Left lung (tissue), 10 donors: ENCODE results near the gene DCC. TPM values are rescaled to one million over a fixed set of nuclear protein-coding genes. Genes with fewer than 3 reads are reported as not detected.

Source experiments
- ATAC-seq: fragments of 200-7000 bp; cut with Tn5 transposase; one replicate; pipeline ENCODE4 v1.9.1; 2020; ENCODE audit warnings: moderate library complexity
- DNase-seq, 4 donors: peaks; one replicate each; pipeline ENCODE4 v3.0.0-alpha.2; 2013 to 2020
- H3K27ac ChIP-seq, 2 donors: fragments of 200-600 bp; sonication (generic) in 1 of 2; one replicate each; pipeline versions ENCODE4 v1.5.0 to v1.8.0; 2020 to 2021
- H3K27me3 ChIP-seq, 2 donors: fragments of 200-600 bp; sonication (generic) in 1 of 2; one replicate each; pipeline versions ENCODE4 v1.5.0 to v1.8.0; 2020 to 2021
- H3K36me3 ChIP-seq, 2 donors: fragments of 200-600 bp; sonication (generic) in 1 of 2; one replicate each; pipeline versions ENCODE4 v1.5.0 to v1.8.0; 2020 to 2021
- H3K4me1 ChIP-seq, 2 donors: fragments of 200-600 bp; one replicate each; pipeline ENCODE4 v1.8.0; 2021
- H3K4me3 ChIP-seq, 2 donors: fragments of 200-600 bp; sonication (generic) in 1 of 2; one replicate each; pipeline versions ENCODE4 v1.5.0 to v1.8.0; 2020 to 2021; ENCODE audit warnings: mild to moderate bottlenecking in 1 of 2
- H3K9me3 ChIP-seq, 2 donors: fragments of 200-600 bp; sonication (generic) in 1 of 2; one replicate each; pipeline versions ENCODE4 v1.5.0 to v1.8.0; 2020 to 2021
- intact Hi-C, 2 donors: fragments of 100-400 bp; cut with DNase I; formaldehyde crosslinking; loops; one replicate each; pipeline versions ENCODE4 v1.11.2 to v1.14.2; 2022
- polyA plus RNA-seq, 6 donors: library from polyadenylated mRNA; unstranded; fragments of 120-200 nt; gene quantifications; one replicate each; pipeline ENCODE4 v1.2.1, GENCODE V29; 2013; ENCODE audit not compliant: insufficient read length in 6 of 6
- total RNA-seq, 2 donors: library from RNA; stranded (reverse); fragmentation: NEBNext Ultra II Directional; extraction: Animal tissue kit (Norgen Biotek cat#: 25700); gene quantifications; one replicate each; pipeline ENCODE4 v1.2.1, GENCODE V29; 2021
- TF ChIP-seq, protein P1 (sequence below), 2 donors: fragments of 200-600 bp; sonication (generic) in 1 of 2; IDR thresholded peaks; one replicate each; pipeline versions ENCODE4 v1.5.0 to v1.8.0; 2021; ENCODE audit warnings: antibody characterized with exemption in 2 of 2
- donor health status: DM: no; HTN: yes; CAD: no.
- donor health status: DM: no; HTN: no; CAD: no.

DCC gene
- total and polyA plus RNA-seq, 8 donors = 0.61 to 3.5 (median 2.1) TPM

DNA sequence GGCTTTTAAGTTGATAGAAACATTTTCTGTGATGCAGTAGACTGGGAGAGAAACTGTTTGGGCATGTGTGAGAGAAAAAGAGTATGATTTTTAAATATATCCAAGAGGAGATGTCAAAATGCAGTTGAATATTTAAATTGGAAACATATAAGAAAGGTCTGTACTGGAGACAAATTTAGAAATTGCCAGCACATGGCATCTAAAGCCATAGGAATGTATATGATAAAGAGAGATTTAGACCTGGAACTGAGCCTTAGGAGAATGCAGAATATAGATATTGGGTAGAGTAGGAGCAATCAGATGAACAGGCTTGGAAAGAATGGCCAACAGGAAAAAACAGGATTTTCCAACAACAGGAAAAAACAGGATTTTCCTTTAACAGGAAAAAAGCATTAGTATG, 1203.7 kb downstream of the DCC start:
- Histone ChIP-seq H3K27ac (no peak overlapping the region), H3K4me3 (no peak overlapping the region), H3K9me3 (no peaks in the 10 kb centered on the region), H3K4me1 (no peaks in the 10 kb centered on the region), H3K27me3 (no peaks in the 10 kb centered on the region), H3K36me3 (no peaks in the 10 kb centered on the region)
- no peak for DNase-seq
- TF ChIP-seq, protein P1, sequence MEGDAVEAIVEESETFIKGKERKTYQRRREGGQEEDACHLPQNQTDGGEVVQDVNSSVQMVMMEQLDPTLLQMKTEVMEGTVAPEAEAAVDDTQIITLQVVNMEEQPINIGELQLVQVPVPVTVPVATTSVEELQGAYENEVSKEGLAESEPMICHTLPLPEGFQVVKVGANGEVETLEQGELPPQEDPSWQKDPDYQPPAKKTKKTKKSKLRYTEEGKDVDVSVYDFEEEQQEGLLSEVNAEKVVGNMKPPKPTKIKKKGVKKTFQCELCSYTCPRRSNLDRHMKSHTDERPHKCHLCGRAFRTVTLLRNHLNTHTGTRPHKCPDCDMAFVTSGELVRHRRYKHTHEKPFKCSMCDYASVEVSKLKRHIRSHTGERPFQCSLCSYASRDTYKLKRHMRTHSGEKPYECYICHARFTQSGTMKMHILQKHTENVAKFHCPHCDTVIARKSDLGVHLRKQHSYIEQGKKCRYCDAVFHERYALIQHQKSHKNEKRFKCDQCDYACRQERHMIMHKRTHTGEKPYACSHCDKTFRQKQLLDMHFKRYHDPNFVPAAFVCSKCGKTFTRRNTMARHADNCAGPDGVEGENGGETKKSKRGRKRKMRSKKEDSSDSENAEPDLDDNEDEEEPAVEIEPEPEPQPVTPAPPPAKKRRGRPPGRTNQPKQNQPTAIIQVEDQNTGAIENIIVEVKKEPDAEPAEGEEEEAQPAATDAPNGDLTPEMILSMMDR (IDR thresholded peaks at IDR 0.05) = no peak
- ATAC-seq = no peak
- intact Hi-C loops = no loop called here

DNA sequence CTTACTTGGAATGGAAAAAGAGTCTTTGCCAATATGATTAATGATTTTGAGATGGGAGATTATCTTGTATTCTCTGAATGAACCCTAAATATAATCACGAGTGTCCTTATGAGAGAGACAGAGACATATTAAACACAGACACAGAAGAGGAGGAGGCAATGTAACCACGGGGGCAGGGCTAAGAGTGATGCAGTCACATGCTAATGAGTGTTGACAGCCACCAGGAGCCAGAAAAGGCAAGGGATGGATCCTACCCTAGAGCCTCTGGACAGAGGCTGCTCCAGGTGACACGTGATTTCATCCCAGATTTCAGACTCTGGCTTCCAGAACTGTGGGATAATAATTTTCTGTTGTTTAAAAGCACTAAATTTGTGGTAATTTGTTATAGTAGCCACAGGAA, 1204.9 kb downstream of the DCC start:
- intact Hi-C loops = no loop called here
- H3K9me3 ChIP-seq = no peaks in the 10 kb centered on the region
- DNase-seq (no peak), ATAC-seq (no peak)
- no peaks in the 10 kb centered on the region for H3K36me3 ChIP-seq
- H3K27me3 ChIP-seq = no peaks in the 10 kb centered on the region
- no peaks in the 10 kb centered on the region for H3K4me1 ChIP-seq
- no peak overlapping the region for H3K4me3 ChIP-seq
- H3K27ac ChIP-seq = no peak overlapping the region
- TF ChIP-seq, protein P1 (IDR thresholded peaks at IDR 0.05) = no peak

DNA sequence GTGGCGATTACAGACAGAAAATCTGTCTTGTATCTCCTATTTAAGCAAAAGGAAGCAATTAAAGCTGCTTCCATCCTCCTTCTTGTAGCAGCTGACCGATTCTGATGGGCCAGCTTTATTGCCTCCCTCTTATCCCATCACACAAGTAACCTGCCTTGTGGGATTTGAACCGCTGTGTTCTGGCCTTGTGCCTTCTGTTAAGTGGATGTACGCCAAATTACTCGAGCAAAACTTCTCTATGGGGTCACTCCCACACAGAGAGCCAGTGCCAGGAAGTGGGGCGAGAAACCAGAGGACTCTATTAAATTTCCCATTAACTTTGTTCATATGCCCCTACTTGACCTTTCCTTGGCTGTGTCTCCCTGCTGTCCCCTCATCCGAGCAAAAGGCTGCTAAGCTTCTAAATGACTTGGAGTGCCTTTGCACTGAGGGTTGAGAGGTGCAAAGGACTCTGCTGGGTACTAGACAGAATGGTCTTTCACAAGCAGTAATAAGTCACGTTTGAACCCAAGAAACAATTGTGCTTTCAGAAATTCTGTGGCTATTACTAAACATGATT, 1212.0 kb downstream of the DCC start:
- no peaks in the 10 kb centered on the region for H3K36me3 ChIP-seq
- intact Hi-C loops = no loop called here
- H3K4me3 ChIP-seq = no peak overlapping the region
- no peaks in the 10 kb centered on the region for H3K9me3 ChIP-seq
- DNase-seq (no peak), ATAC-seq (no peak)
- H3K27ac ChIP-seq = no peak overlapping the region
- no peaks in the 10 kb centered on the region for H3K27me3 ChIP-seq
- TF ChIP-seq, protein P1 (IDR thresholded peaks at IDR 0.05) = no peak
- H3K4me1 ChIP-seq = no peaks in the 10 kb centered on the region

DNA sequence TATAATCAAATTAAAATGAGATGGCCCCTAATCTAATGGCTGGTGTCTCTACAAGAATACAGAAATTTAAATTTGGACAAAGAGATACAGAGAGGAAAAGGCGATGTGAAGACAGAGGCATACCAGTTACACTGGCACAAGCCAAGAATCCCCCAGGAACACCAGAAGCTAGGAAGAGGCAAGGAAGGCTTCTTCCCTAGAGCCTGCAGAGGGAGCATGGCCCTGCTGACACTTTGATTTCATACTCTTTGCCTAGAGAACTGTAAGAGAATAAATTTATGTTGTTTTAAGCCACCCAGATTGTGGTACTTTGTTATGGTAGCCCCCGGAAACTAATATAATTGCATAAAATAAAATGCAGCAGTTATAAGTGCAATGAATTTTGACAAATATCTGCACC, 1213.0 kb downstream of the DCC start:
- TF ChIP-seq, protein P1 (IDR thresholded peaks at IDR 0.05) = no peak
- Histone ChIP-seq H3K27me3 (no peaks in the 10 kb centered on the region), H3K9me3 (no peaks in the 10 kb centered on the region), H3K36me3 (no peaks in the 10 kb centered on the region), H3K27ac (no peak overlapping the region), H3K4me1 (no peaks in the 10 kb centered on the region), H3K4me3 (no peak overlapping the region)
- no peak for ATAC-seq
- intact Hi-C loops = no loop called here
- no peak for DNase-seq

DNA sequence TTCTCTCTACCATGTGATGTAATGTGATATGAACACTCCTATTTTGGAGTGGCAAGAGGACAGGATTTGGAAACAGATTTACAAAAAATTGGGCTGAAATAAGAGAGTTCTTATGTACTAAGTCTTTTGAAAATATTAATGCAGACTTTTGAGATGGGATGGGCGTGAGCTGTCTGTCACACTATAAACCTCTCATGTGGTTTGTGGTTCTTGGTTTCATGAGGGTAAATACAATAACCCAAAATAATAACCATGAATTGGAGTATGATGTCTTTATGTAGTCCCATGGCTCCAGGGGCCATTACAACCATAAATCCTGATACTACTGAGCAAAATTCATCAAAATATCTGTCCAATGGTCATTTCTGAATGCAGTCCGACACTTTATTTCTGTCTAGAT, 1216.5 kb downstream of the DCC start:
- TF ChIP-seq, protein P1 (IDR thresholded peaks at IDR 0.05) = no peak
- DNase-seq (no peak), ATAC-seq (no peak)
- no peaks in the 10 kb centered on the region for H3K36me3 ChIP-seq
- no peak overlapping the region for H3K4me3 ChIP-seq
- no peaks in the 10 kb centered on the region for H3K4me1 ChIP-seq
- H3K27me3 ChIP-seq = no peaks in the 10 kb centered on the region
- intact Hi-C loops = no loop called here
- peaks cover 0 to 8% of the 10 kb centered on the region in 2 donors for H3K9me3 ChIP-seq
- H3K27ac ChIP-seq = no peak overlapping the region
